Karpas-422 (cell line): ENCODE results near the gene STK11IP. TPM values are rescaled to one million over a fixed set of nuclear protein-coding genes. Genes with fewer than 3 reads are reported as not detected.

Experiments used
- DNase-seq: peaks from one replicate; pipeline ENCODE4 v3.0.0-alpha.2; 2015
- H2AFZ ChIP-seq: fragments of 200-600 bp; sonication (generic); 2 replicates; pipeline ENCODE4 v1.6.1; 2014; ENCODE audit warnings: antibody characterized with exemption, low read length, mixed read lengths
- H3K27ac ChIP-seq: fragments of 200-600 bp; sonication (generic); 2 replicates; pipeline ENCODE4 v1.5.1; 2014; ENCODE audit warnings: mild to moderate bottlenecking, low read length, moderate library complexity
- H3K27me3 ChIP-seq: fragments of 200-600 bp; sonication (generic); 2 replicates; pipeline ENCODE4 v1.6.1; 2014; ENCODE audit warnings: low read length, mixed read lengths
- H3K36me3 ChIP-seq: fragments of 200-600 bp; sonication (generic); 2 replicates; pipeline ENCODE4 v1.6.1; 2014; ENCODE audit warnings: low read length, mixed read lengths; ENCODE audit not compliant: insufficient read depth
- H3K4me1 ChIP-seq: fragments of 200-600 bp; sonication (generic); 2 replicates; pipeline ENCODE4 v1.6.1; 2014; ENCODE audit warnings: mild to moderate bottlenecking, low read length, mixed read lengths
- H3K4me2 ChIP-seq: fragments of 200-600 bp; sonication (generic); 2 replicates; pipeline ENCODE4 v1.6.1; 2014; ENCODE audit warnings: low read length, low read depth, mild to moderate bottlenecking; ENCODE audit not compliant: poor library complexity, severe bottlenecking
- H3K4me3 ChIP-seq: fragments of 200-600 bp; sonication (generic); 2 replicates; pipeline ENCODE4 v1.5.1; 2014; ENCODE audit warnings: mild to moderate bottlenecking, antibody characterized with exemption, low read length, mixed read lengths
- H3K79me2 ChIP-seq: fragments of 200-600 bp; sonication (generic); 2 replicates; pipeline ENCODE4 v1.6.1; 2014; ENCODE audit warnings: mild to moderate bottlenecking, low read length, mixed read lengths
- H3K9ac ChIP-seq: fragments of 200-600 bp; sonication (generic); 2 replicates; pipeline ENCODE4 v1.6.0; 2014; ENCODE audit warnings: low read length
- H3K9me2 ChIP-seq: fragments of 200-600 bp; sonication (generic), shearing (Covaris generic); replicated peaks from 2 replicates; pipeline ENCODE4 v1.6.0; 2014; ENCODE audit warnings: mild to moderate bottlenecking, low read length, moderate library complexity; ENCODE audit not compliant: insufficient read depth
- H3K9me3 ChIP-seq: fragments of 300-700, 200-600 bp; sonication (generic); 2 replicates; pipeline ENCODE4 v1.6.1; 2014; ENCODE audit warnings: low read length, mixed read lengths
- H4K20me1 ChIP-seq: fragments of 200-600 bp; sonication (generic); 2 replicates; pipeline ENCODE4 v1.6.1; 2014; ENCODE audit warnings: mild to moderate bottlenecking, antibody characterized with exemption, low read length, low read depth; ENCODE audit not compliant: insufficient read depth
- total RNA-seq: library from RNA; depleted of rRNA; stranded (reverse); fragments of >200 nt; shearing (Covaris generic); gene quantifications from 2 replicates; pipeline ENCODE4 v1.2.3, GENCODE V29; 2014; ENCODE audit warnings: low replicate concordance

STK11IP gene
- total RNA-seq, 1 experiment from 2014 or later, result 24.0 TPM

DNA sequence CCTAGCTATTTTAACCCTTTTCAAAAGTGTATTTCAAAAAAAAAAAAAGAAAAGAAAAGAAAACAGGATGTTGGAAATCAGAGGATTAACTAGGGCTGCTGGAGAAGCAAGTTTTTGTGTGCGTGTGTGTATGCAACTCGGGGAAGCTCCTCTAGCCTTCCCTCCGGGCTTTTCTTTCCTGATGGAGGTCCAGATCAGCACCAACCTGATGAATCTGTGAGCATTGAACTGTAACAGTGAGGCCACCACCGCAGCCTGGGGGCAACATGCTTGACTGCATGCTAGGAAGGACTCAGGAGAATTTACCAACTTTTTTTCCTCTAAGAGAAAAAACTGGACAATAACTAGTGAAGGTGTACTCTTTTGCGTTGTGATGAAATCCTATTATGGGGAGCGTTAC, 28.6 kb upstream of the STK11IP start:
- Histone ChIP-seq H3K27ac (no peak overlapping the region), H3K4me3 (no peak overlapping the region), H3K79me2 (no peaks in the 10 kb centered on the region), H4K20me1 (no peaks in the 10 kb centered on the region), H2AFZ (no peak overlapping the region), H3K36me3 (no peaks in the 10 kb centered on the region), H3K4me1 (no peaks in the 10 kb centered on the region), H3K27me3 (no peaks in the 10 kb centered on the region), H3K4me2 (no peak overlapping the region), H3K9me2 (no peaks in the 10 kb centered on the region), H3K9ac (no peak overlapping the region), H3K9me3 (no peaks in the 10 kb centered on the region)
- DNase-seq, result no peak

DNA sequence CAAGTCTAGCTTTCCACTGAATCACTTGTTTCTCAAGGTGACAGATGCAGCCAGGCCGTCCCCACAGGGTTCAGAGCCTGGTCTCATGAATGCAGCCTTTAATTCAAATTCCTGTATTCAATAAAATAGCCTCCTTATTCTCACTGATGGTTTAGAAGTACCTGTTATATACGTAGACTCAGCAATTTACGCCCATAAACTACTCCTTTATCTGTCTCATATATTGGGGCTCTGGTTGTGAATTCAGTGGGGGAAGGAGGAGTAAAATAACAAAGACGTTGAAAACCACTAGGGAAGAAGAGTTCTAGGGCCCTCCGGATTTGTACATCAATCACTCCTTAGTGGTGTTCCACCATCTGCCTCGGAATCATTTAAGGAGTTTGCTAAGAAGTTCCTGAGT, 28.0 kb upstream of the STK11IP start:
- Histone ChIP-seq H3K36me3 (no peaks in the 10 kb centered on the region), H3K4me2 (no peak overlapping the region), H3K4me1 (no peaks in the 10 kb centered on the region), H3K9me3 (no peaks in the 10 kb centered on the region), H3K27me3 (no peaks in the 10 kb centered on the region), H2AFZ (no peak overlapping the region), H3K79me2 (no peaks in the 10 kb centered on the region), H3K9ac (no peak overlapping the region), H3K27ac (no peak overlapping the region), H3K4me3 (no peak overlapping the region), H3K9me2 (no peaks in the 10 kb centered on the region), H4K20me1 (no peaks in the 10 kb centered on the region)
- no peak for DNase-seq

DNA sequence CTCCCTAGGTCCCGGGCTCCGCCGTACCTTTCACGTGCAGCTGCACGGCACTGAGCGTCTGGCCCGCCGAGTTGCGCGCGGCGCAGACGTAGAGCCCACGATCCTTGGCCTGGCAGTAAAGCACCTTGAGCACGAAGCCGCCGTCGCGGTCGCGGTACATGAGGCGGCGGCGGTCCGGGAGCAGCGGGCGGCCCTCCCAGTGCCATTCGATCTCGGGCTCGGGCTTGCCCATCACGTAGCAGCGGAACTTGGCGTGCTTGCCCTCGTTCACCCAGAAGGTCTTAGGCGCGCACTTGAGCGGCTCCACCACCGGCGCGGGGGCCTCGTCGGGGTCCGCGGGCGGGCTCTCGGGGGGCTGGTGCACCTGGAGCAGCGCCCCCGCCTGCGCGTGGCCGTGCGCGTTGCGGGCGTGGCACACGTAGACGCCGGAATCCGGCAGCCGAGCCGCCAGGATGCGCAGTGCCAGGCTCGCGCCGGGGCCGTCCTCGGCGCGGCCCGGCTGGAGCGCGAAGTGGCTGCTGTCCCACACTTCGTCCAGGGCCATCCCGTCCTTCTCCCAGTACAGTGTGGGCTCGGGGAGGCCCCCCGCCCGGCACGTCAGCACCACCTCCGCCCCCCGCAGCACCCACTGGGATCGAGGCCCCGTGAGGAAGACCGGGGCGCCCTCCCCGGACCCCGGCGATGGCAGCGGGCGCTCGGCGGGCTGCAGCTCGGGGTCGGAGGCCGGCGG, 27.3 kb upstream of the STK11IP start:
- DNase-seq, result no peak
- H3K4me1 ChIP-seq, result no peaks in the 10 kb centered on the region
- H3K79me2 ChIP-seq, result no peaks in the 10 kb centered on the region
- no peak overlapping the region for H3K4me3 ChIP-seq
- H4K20me1 ChIP-seq, result no peaks in the 10 kb centered on the region
- H3K27me3 ChIP-seq, result no peaks in the 10 kb centered on the region
- H3K9ac ChIP-seq, result no peak overlapping the region
- H3K9me3 ChIP-seq, result no peaks in the 10 kb centered on the region
- H3K27ac ChIP-seq, result no peak overlapping the region
- no peaks in the 10 kb centered on the region for H3K9me2 ChIP-seq
- H3K4me2 ChIP-seq, result no peak overlapping the region
- no peaks in the 10 kb centered on the region for H3K36me3 ChIP-seq
- H2AFZ ChIP-seq, result no peak overlapping the region

DNA sequence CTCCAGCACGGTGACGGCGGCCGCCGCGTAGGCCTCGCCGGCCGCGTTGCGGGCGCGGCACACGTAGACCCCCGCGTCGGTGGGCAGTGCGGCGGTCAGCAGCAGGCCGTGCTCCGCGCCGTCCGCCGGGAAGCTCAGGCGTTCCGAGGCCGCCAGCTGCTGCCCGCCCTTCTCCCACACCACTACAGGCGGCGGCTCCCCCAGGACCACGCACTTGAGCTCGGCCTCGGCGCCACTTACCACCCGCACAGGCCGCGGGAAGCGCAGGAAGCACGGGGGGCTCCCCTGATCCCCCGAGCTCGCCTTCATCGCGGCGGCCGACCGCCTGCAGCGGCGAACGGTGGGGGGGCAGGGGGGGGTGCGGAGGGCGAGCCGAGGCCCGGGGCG, 26.7 kb upstream of the STK11IP start:
- H3K9me3 ChIP-seq, result no peaks in the 10 kb centered on the region
- H3K4me3 ChIP-seq, result no peak overlapping the region
- H3K9me2 ChIP-seq, result no peaks in the 10 kb centered on the region
- H3K4me1 ChIP-seq, result no peaks in the 10 kb centered on the region
- no peaks in the 10 kb centered on the region for H4K20me1 ChIP-seq
- no peaks in the 10 kb centered on the region for H3K27me3 ChIP-seq
- no peaks in the 10 kb centered on the region for H3K36me3 ChIP-seq
- DNase-seq, result no peak
- H3K79me2 ChIP-seq, result no peaks in the 10 kb centered on the region
- no peak overlapping the region for H3K4me2 ChIP-seq
- H2AFZ ChIP-seq, result no peak overlapping the region
- no peak overlapping the region for H3K9ac ChIP-seq
- H3K27ac ChIP-seq, result no peak overlapping the region

DNA sequence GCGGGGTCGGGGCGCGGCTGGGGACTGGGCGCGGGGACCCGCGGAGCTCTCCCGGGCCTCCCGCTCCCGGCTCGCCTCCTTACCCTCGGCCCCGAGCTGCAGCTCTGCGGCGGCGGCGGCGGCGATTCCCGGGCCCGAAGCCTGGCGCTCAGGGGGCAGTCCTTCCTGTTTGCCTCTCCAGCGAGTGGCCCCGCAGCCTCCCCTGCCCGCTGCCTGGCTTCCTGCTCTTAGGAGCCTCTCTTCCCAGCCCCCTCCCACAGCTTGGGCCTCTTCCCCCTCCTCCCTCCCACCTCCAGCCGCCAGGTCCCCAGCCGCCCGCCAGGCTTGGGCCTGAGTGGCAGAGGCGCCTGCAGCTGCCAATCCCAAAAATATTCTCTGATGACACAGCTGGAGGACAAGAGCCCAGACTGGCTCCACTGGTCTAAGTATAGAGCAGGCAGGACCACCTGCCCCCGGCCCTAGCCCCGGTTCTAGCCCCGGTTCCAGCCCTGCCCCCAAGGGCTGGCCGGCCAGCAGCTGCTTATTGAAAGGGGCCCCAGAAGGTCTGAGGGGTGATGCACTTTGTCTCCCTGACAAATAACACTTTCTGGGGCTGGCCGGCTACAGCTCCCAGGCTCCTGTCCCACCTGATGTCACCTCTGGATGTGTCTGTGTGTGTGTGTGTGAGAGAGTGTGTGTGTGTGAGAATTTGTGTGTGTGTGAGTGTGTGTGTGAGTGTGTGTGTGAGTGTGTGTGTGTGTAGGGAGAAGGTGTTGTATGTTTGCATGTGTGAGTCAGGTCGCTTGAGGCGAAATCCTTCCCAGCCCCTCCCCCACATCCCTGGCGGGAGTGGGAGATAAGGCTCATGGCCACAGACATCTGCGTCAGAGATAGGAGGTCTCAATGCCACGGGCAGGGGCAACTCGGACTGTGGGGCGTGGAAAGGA, 26.1 kb upstream of the STK11IP start, which contains the start of gene OBSL1:
Gene OBSL1 (minus strand): TSS at position 229 of the 926 bp plus-strand sequence. CDS start 307 bp downstream, outside the sequence.
- H3K9ac ChIP-seq, result no peak within 1 kb of the TSS
- no peak within 1 kb of the TSS for H2AFZ ChIP-seq
- no peaks in the 10 kb centered on the region; the same call in 1 of the 2 replicates for H3K4me1 ChIP-seq
- no peaks in the 10 kb centered on the region for H4K20me1 ChIP-seq
- no peak within 1 kb of the TSS for H3K4me3 ChIP-seq
- H3K9me2 ChIP-seq, result no peaks in the 10 kb centered on the region
- H3K4me2 ChIP-seq, result no peak within 1 kb of the TSS
- H3K9me3 ChIP-seq, result no peaks in the 10 kb centered on the region
- H3K79me2 ChIP-seq, result no peaks in the 10 kb centered on the region
- H3K27ac ChIP-seq, result no peak within 1 kb of the TSS
- H3K36me3 ChIP-seq, result no peaks in the 10 kb centered on the region
- no peak for DNase-seq
- H3K27me3 ChIP-seq, result no peaks in the 10 kb centered on the region

DNA sequence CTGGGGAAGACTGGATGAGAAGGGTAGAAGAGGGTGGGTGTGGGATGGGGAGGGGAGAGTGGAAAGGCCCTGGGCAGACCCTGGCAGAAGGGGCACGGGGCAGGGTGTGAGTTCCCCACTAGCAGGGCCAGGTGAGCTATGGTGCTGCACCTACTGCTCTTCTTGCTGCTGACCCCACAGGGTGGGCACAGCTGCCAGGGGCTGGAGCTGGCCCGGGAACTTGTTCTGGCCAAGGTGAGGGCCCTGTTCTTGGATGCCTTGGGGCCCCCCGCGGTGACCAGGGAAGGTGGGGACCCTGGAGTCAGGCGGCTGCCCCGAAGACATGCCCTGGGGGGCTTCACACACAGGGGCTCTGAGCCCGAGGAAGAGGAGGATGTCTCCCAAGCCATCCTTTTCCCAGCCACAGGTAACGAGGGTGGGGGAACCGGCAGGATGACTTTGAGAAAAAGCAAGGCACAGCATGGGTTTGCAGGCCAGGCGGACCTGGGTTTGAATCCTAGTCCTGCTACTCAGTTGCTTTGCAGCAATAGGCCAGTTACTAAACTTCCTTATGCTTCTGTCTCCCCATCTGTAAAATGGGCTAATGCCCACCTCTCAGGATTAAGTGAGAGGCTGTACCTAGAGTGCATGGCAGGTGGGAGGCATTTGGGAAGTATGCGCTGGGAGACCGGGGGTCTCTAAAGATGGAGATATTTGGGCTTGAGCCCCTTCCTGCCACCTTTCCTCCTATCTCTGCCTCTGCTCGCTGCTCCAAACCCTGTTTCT, 25.2 kb upstream of the STK11IP start, which contains the start of gene INHA:
Gene INHA (plus strand): TSS at position 74 of the 765 bp plus-strand sequence. CDS start 65 bp downstream, at position 139.
- no peak within 1 kb of the TSS for H3K9ac ChIP-seq
- H3K4me3 ChIP-seq, result no peak within 1 kb of the TSS
- H3K9me3 ChIP-seq, result no peaks in the 10 kb centered on the region
- no peaks in the 10 kb centered on the region for H3K27me3 ChIP-seq
- H3K4me2 ChIP-seq, result no peak within 1 kb of the TSS
- no peak within 1 kb of the TSS for H3K27ac ChIP-seq
- H3K4me1 ChIP-seq, result peaks cover 4% of the 10 kb centered on the region; the same call in 1 of the 2 replicates
- no peaks in the 10 kb centered on the region for H3K36me3 ChIP-seq
- DNase-seq, result no peak
- H2AFZ ChIP-seq, result no peak within 1 kb of the TSS
- no peaks in the 10 kb centered on the region for H3K79me2 ChIP-seq
- H4K20me1 ChIP-seq, result no peaks in the 10 kb centered on the region
- no peaks in the 10 kb centered on the region for H3K9me2 ChIP-seq

DNA sequence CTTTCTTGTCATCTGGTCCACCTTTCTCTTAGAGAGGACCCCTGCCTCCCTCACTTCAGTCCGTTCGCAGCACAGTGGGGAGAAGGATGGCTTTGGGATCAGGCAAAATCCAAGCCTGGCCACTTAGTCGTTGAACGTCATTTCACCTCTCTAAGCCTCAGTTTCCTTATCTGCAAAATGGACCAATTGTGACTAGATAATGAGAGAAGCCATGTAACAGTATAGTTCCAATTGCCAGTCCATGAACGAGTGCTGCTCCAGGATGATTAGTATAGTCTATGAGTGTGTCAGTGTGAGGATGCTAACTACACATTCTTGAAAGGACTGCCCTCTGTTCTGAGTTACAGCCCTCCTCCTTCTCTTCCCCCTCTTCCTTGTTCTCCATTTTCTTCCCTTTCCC, 24.5 kb upstream of the STK11IP start:
- no peaks in the 10 kb centered on the region for H4K20me1 ChIP-seq
- H2AFZ ChIP-seq, result no peak overlapping the region
- H3K4me3 ChIP-seq, result no peak overlapping the region
- H3K9me3 ChIP-seq, result no peaks in the 10 kb centered on the region
- no peak for DNase-seq
- no peak overlapping the region for H3K9ac ChIP-seq
- no peaks in the 10 kb centered on the region for H3K79me2 ChIP-seq
- no peaks in the 10 kb centered on the region for H3K9me2 ChIP-seq
- H3K27me3 ChIP-seq, result no peaks in the 10 kb centered on the region
- no peak overlapping the region for H3K27ac ChIP-seq
- H3K4me1 ChIP-seq, result peaks cover 4% of the 10 kb centered on the region; the same call in 1 of the 2 replicates
- no peaks in the 10 kb centered on the region for H3K36me3 ChIP-seq
- H3K4me2 ChIP-seq, result no peak overlapping the region
